Stimulated activated CD8-positive, alpha-beta memory T cell treated with anti-CD3 and anti-CD28 coated beads, Interleukin-2, amount 100 ng/mL, for 48 hours (primary cell): Measurements from ENCODE around the gene UCKL1.
"Not testable (repeated sequence)": the region's sequence is repeated elsewhere in the genome, so short reads cannot be mapped to it uniquely, and the experiment has no call there.

ENCODE experiments used
- DNase-seq, 2 donors: peaks; one replicate each; pipeline ENCODE4 v3.0.0-alpha.2; 2020; ENCODE audit warnings: low read depth in 2 of 2

The UCKL1 gene

DNA sequence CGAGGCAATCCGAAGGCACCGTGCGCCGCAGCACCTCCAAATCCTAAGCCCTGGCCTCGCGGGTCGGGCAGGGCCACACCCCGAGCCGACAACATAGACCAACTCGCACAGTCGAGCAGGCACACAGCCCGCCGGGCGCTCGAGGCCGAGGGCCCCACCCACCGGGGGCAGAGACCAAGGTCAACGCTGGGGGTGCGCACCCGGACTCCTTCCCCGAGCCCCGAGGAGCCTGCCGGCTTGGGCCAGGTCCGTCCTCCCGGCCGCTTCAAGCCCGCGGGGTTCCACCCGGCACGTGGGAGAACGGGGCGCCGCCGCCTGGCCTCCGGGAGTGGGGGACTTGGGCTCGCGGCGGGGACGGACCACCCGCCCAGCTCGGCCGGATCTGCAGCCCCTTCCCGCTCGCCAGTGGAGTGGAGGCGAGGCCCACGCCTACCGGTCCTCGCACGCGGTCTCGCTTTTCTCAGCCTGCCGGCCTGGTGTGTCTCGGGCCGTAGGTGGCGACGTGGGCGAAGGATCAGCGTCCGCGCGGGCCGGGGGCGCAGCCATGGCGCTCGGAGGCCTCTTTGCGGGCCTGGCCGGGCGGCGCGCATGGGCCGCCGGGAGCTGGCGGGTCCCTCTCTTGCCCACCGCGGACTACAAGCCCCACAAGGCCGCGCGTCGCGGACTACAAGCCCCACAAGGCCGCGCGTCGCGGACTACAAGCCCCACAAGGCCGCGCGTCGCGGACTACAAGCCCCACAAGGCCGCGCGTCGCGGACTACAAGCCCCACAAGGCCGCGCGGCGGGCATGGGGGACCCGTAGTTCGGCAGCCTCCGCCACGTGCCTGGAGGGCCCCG lies at the start of gene UCKL1:
UCKL1 (minus strand) TSS at position 590 of the 837 bp plus-strand sequence; CDS start at position 546, 44 bp downstream.
- DNase-seq = peak; percentile 82 to 83

GRCh38 chr20:64005394-64005793 lies 49.2 kb upstream of the UCKL1 start:
- DNase-seq = no peak

GRCh38 chr20:64003960-64004725 lies 47.9 kb upstream of the UCKL1 start:
- no peak for DNase-seq

DNA sequence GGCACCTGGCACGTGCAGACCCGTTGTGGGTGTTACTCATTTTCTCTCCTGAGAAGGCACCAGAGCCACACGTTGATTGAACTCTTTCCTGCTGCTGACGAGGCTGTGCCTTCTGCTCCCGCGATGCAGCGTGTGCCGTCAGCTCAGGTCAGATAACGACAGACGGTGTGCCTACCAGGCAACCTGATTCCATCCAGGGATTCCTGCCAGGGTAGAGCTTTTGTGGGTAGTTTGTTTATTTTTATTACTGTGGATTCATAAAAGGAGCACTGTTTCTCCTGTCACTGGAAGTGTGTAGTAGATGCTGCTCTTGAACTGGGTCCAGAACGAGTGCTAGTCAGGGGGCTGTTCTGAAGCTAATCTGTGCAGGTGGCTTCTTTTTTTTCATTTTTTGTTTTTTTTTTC lies 45.4 kb upstream of the UCKL1 start:
- DNase-seq = no peak

DNA sequence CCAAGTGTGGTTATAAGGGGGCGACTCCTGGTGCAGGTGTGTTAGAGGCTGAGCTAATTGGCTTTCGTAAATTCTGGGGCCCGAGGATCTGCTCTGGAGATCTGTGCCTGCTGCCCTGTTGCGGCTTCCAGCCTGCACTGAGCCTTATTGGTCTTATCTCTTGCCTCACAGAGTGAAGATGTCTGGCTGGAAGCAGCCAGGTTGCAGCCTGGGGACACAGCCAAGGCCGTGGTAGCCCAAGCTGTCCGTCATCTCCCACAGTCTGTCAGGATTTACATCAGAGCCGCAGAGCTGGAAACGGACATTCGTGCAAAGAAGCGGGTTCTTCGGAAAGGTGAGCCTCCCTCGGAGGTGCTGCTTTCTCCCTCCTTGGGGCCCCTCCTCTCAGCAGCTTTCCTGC lies 44.7 kb upstream of the UCKL1 start:
- DNase-seq = no peak

- no peak for DNase-seq
Measured at GRCh38 chr20:63982937-63983336, 26.7 kb upstream of the UCKL1 start.

DNA sequence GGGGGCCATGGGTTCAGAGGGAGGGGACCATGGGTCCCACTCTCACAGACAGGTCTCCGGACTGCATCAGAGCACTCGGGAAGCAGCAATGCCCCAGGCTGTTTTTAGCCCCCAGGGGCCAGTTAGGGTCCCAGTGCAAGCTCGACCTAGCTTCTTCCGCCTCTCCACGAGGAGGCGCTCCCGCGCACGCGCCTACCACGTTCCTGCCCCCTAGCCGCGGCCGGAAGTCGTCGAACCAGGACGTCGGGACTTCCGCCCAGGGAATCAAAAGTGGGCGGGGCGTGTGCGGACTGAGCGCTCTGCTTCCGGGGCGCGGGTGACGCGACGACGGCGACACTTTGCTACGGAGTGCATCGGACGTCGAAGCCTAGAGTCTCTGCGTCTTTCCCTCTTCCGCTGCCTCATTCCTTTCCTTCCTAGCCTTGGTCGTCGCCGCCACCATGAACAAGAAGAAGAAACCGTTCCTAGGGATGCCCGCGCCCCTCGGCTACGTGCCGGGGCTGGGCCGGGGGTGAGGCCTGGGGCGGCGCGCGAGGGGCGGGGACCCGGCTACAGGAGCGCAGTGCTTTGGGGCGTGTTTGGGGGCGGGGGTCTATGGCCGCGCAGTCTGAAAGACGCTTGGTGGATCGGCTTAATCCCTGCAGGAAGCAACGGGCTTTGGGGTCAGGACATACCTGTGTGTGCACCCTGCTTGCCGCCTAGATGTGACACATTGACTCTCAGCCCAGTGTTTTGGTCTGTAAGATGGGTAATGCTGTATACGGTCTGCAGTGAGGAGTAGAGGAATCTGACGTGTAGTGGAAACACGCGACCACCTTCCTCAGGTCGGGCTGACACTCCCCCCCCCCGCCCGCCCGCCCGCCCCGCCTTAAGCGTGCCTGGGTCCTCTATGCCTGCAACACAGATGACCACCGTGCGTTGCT lies 24.9 kb upstream of the UCKL1 start, which contains the start of gene PRPF6:
PRPF6 (plus strand) TSS at position 327 of the 923 bp plus-strand sequence; CDS start at position 441, 114 bp downstream.
- DNase-seq = peak; percentile 94

GRCh38 chr20:63980317-63980805 lies 24.1 kb upstream of the UCKL1 start:
- no peak for DNase-seq

GRCh38 chr20:63979557-63980316 lies 23.5 kb upstream of the UCKL1 start, which contains the start of gene SAMD10:
Gene SAMD10 (minus strand): TSS chr20:63979642. CDS start chr20:63979467, 175 bp downstream.
- peak; percentile 85 to 86 for DNase-seq

- DNase-seq = no peak
Measured at GRCh38 chr20:63979229-63979556, 23.0 kb upstream of the UCKL1 start.

- peak in 1 of 2 donors; percentile 74 for DNase-seq
Measured at GRCh38 chr20:63978319-63979228, 22.4 kb upstream of the UCKL1 start.

DNA sequence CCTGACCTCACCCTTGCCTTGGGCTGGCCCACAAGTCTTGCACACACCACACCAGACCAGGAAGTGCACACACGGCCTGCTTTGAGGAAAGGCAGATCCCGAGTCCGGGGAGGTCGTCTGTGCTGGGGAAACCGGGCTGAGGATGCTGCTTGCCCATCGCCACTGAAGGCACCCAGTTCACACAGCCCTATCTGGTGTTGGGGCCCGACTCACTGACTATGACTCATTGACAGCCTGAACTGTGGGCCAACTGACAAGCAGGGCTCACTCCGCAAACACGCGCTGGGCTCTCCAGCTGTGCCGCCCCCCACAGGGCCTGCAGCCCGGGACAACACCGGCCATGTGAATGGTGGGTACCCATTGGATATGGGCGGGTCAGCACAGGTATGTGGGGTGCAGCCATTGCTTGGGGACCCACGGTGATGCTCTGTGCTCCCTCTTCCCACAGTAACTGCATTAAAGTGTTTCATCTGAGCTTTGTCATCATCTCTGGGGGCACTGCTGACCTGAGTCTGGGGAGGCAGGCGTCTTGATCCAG lies 21.6 kb upstream of the UCKL1 start:
- DNase-seq = peak in 1 of 2 donors; percentile 65

GRCh38 chr20:63976980-63977738 lies 20.9 kb upstream of the UCKL1 start:
- DNase-seq = no peak

- DNase-seq = not testable (repeated sequence)
Measured at GRCh38 chr20:63976511-63976910, 20.3 kb upstream of the UCKL1 start.

GRCh38 chr20:63974402-63975200 lies 18.4 kb upstream of the UCKL1 start:
- DNase-seq = no peak

DNA sequence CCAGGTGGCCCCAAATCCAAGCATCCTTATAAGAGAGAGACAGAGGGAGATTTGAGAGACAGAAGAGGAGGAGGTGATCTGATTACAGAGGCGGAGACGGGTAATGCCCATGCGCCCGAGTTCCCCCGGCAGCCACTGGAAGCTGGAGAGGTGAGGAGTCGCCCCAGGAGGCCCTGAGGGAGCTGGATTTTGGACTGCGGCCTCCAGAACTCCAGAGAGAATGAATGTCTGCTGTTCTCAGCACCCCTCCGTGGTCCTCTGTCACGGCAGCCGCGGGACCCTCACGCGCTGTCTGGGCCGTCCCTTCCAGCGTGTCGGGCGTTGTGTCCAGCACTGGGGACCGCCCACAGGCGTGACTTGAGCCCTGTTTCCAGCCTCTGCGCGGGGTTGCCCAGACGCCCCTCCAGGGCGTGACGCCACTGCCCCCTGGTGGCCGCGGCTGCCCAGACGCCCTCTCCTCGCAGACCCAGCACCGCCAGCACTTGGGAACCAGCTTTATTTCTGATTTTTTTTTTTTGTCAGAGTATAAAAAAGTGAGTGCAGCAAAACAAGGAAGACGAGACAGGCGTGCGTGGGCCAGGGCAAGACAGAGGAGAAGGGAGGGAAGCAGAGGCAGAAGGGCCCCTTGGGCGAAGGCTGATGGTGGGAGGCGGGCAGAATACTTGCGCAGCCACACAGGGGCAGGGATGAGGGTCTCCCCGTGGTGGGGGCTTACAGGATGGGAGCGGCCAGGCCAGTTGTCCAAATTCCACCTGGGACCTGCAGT lies 17.6 kb upstream of the UCKL1 start:
- DNase-seq = peak; percentile 73 to 77

GRCh38 chr20:63973160-63973479 lies 16.9 kb upstream of the UCKL1 start:
- no peak for DNase-seq
